UCSD-AML1 (cell line): ENCODE results near the gene ANKRD23.

Source experiments
- DNase-seq: peaks from one replicate; lab custom pipeline; 2025; ENCODE audit not compliant: unreplicated experiment; lab: John Stamatoyannopoulos, UW

Gene ANKRD23

GRCh38 chr2:96839875-96840850, 3.7 kb downstream of the ANKRD23 start:
- no peak for DNase-seq

- DNase-seq, result no peak
Observed at GRCh38 chr2:96839293-96839874, 4.4 kb downstream of the ANKRD23 start.

DNA sequence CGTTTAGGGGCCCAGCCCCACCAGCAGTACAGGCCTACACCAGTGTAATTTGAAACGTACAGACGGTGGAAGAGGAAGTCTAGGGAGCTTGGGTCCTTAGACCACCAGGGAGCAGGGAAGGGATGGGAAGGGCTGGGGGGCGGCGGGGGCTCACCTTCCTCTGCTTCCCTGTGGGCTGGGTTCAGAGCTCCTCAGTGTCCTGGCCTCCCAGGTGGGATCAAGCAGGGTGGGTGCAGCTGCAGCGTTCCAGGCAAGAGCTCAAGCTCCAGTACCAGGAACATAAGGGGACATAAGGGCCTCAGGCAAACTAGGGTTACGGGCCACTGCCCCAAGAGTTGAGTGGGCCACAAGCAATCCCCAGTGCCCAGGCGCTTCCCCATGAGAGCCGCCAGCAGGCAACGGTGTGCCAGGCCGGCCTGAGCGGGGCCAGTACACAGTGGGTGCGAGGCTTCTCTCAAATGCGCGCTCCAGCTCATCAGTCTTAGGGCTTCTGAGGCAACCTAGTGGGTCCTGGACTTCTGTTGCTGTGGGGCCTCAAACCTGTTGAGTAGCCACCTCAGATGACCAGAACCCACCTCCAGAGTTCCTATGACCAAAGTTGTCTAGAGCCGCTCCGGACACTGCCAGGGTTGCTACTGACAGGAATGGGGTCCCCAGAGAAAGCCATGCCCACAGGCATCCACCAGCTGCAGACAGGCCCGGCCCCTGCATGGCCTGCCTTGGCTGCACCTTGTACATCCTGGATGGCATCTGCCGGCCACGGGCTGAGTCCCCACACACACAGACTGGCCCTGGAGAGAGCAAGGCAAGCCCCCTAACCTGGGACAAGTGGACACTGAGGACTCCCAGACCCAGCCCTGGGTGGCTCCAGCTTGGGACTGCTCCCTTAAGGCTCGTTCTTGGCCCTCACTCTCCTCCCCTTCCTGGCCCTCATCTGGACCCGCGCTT, 5.2 kb downstream of the ANKRD23 start:
- no peak for DNase-seq

DNA sequence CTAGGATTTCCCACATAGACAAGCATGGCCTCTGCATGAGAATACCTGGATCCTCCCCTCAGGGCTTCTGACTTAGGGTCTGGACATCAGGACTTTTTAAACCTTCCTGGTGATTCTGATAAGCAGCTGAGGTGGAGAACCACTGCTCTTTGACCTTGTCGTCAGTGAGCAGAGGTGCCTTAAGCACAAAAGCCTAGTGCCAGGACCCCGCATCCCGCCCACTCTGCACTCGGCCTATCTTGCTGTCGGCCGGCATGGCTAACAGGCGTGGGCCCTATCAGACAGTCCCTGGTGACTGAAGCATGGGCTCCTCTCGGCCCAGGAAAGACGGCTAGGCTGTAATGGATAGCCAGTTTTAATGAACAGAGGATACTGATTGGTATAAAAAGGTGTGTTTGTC, 6.2 kb downstream of the ANKRD23 start:
- DNase-seq, result no peak

- no peak for DNase-seq
Observed at GRCh38 chr2:96835830-96836229, 8.0 kb downstream of the ANKRD23 start.

GRCh38 chr2:96832754-96833507, 10.9 kb downstream of the ANKRD23 start:
- no peak for DNase-seq

DNA sequence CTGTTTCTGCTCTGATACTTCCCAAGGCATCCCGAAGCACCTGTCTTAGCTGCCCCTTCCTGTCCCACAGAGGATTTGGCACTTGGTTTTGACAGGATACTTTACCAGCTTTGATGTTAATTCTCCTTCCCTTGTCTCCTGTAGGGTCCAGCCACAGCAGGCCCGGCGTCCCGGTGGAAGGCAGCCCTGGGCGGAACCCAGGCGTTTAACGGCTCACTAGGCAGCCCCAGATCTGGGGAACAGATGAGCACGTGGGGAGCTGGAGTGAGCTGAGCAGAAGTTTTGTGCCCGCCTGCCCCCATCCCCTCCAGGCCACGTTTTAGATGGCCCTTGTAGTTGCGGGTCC, 11.4 kb downstream of the ANKRD23 start:
- no peak for DNase-seq

GRCh38 chr2:96831679-96832078, 12.1 kb downstream of the ANKRD23 start:
- DNase-seq, result no peak

GRCh38 chr2:96830044-96830562, 13.7 kb downstream of the ANKRD23 start:
- DNase-seq, result no peak

DNA sequence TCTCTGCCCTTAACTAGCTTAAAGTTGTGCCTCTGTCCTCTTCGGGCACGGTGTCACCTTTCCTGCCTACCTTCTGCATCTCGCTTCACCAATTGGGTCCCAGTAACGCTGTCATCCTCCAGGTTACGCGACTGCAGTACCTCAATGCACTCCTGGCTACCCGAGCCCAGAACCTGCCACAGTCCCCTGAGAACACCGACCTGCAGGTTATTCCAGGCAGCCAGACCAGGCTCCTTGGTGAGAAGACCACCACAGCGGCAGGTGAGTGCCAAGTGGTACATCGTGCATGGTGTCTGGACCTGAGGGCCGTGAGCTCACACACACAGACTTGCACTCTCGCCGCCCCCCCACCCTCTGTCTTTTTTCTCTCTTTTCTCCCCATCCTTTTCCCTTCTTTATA, 14.9 kb downstream of the ANKRD23 start:
- no peak for DNase-seq

DNA sequence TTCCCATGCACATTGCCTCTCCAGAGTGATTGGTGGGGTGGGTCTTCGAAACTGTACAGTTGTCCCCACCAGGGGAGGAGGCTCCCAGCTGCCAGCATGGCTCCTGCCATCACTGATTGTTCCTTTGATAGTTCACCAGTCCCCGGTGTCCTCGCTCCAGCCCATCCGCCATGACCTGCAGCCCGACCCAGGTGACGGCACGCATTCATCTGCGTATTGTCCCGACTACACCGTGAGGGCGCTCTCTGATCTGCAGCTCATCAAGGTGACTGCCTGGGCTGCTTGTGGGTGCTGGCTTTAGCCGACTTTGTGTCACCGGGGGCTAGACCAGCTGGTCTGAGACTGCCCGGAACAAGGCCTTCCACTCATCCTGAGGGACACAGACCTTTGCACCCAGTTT, 15.4 kb downstream of the ANKRD23 start:
- no peak for DNase-seq

DNA sequence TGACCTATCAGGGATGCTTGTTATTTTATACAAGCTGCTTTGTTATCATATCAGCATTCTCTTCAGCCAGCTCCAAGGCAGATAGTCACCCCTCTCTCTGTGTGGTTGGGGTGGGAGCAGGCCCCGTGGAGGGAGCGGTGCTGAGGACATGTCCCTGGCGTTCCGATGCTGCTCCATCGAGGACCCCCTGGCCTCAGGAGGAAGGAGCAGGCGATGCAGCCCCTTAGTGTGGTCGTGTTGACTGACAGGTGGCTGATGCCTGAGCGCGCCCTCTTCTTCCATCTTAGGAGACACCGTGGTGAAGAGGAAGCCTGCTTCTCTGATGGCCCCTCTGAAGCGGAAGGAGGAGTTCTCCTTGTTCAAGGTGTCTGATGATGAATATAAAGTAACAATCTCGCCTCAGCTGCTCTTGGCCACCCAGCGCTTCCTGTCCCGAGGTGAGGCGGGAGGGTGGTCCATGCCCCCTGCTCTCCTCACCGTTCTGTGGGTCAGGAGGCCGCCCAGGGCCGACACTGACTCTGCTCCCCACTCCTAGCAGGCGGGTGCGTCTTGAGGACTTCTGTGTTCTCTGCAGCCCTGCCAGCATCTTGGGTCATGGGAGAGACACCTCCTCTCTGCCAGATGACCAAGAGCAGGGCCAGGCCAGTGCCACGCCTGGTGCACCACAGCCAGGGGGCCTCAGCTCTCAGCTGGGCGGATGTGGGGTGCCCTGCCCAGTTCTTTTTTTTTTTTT, 17.1 kb downstream of the ANKRD23 start:
- DNase-seq, result no peak

DNA sequence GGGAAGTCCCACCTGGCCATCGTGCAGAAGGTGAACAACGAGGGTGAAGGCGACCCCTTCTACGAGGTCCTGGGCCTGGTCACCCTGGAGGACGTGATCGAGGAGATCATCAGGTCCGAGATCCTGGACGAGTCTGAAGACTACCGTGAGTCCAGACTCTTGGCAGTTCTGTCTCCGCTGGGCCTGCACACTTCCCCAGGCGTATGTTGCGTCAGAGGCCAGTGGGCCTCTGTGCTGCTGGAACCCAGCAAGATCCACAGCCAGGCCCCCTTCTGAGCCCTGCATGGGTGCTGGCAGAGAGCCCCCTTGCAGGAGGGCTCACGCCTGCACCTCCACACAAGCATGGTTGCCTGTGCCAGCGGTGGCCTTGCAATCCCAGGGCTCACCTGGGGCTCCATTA, 18.8 kb downstream of the ANKRD23 start:
- no peak for DNase-seq

DNA sequence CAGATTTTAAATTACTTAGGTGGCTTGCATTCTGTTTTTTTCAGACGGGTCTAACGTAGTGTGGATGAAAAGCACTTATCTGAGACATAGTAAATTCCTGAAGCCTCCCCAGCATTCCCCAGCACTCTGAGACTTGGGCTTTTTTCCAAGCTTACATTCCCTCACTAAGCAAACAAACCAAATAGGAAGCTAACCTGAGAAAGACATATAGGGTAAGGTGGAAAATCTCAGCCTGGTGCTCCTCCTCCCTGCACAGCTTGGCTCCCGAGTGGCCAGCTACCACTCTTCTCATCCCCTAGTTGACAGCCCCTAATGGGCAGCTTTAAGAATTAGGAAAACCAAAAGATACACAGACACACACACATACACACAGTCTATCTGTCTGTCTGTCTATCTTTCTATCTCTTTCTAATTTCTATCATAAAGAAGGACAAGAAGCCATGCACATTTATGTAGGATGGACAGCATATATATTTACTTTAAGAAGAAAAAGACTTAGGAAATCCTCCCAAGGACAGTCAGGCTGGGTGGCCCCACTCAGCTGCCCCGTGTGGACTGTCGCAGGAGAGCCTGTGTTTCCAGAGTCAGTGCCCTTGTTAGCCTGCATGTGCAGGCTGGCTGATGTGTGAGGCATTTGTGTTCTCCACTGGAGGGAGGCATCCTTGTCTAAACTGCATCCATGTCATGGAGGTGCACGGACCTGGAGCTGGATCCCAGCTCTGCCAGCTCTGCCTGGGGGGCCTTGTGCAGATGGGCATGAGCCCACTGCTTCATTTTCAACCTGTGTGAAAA, 19.5 kb downstream of the ANKRD23 start:
- no peak for DNase-seq

DNA sequence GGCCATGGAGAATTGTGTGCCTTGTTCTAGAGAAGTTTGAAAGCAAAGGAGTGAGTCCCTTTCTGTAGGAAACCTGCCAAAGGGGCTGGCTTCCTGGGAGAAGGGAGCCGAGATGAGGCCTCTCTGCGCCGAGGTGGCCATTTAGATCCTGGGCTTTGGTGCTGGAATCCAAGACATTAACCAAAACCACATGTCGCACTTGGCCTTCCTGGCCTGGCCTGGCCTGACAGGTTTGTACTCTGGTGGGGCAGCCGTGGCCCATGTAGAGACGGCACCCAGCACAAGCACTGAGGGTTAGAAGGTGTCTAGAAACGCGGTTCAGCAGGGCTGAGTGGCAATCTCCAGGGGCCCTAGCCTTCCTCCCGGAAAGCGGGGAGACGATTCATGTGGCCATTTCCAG, 20.6 kb downstream of the ANKRD23 start:
- DNase-seq, result no peak

- DNase-seq, result no peak
Observed at GRCh38 chr2:96822786-96823185, 21.0 kb downstream of the ANKRD23 start.

DNA sequence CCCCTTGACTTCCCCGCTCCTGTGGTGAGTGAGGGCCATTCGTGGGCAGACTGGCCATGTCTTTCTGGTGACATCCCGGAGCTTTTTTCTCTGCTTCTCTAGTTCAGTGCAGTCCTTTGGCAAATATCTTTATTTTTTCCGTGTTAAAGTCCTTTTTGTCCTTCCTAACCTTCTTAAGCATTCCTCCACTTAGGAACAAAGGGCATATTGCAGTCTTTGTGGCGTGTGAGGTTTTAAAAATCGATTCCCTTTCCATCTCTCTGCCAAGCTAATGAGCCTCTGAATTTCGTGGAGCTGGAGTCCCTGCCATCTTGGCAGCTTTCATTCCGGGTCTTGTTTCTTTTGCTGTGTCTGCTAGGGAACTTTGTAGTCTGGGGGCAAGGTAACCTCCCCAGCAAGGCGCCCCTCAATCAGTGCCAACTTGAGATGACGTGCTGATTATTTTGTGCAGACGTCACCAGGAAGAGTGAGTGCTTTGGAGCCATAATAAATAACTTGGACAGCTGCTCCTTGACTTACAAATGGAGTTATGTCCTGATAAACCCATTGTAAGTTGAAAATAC, 22.6 kb downstream of the ANKRD23 start:
- no peak for DNase-seq

DNA sequence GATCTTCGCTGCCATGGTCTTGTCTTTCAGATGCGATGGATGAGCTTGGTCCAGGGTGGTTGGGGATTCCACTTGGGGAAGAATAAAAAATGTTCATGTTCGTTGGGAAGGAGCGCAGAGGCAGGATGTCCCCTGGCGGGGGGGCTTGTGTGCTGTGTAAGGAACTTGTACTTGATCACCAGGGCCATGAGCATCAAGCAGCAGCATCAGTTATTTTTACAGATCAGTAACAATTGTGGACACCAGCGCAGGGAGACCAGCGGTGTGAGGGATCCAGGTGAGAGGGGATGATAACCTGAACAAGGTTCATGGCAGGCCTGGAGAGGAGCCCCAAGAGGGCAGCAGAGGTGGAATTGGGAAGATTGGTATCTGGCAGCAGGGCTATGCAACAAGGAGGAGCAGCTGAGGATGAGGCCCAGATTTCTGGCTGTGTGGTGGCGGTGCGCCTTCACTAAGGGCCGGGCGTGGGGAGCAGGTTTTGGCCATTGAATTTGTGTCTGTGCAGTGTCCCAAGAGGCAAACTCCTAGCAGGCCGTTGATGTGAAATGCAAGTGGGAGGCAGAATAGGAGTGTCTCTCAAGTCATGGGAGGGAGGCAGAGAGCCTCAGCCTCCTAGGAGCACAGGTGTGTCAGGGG, 23.8 kb downstream of the ANKRD23 start:
- no peak for DNase-seq
